Heart left ventricle (tissue), 16 donors: ENCODE results near the gene ZNF408. TPM values are rescaled to one million over a fixed set of nuclear protein-coding genes. Genes with fewer than 3 reads are reported as not detected.
A peak's percentile ranks its signal among the peaks of the same experiment; 100 is the strongest.

Source experiments
- ATAC-seq, 4 donors: fragments of 200-7000 bp; cut with Tn5 transposase; one replicate each; pipeline ENCODE4 v1.9.1; 2020 to 2022; ENCODE audit warnings: moderate library complexity in 4 of 4, mild to moderate bottlenecking in 3 of 4, moderate number of reproducible peaks in 1 of 4
- DNase-seq, 5 donors: peaks; one replicate each; pipeline ENCODE4 v3.0.0-alpha.2; 2020
- H3K27ac ChIP-seq, 12 donors: fragments of 200-600 bp; sonication (generic) in 4 of 12; one replicate each; pipeline versions ENCODE4 v1.5.0 to v1.8.0; 2016 to 2022; ENCODE audit warnings: mild to moderate bottlenecking in 2 of 12
- H3K27me3 ChIP-seq, 9 donors: fragments of 200-600 bp; sonication (generic) in 2 of 9; one replicate each; pipeline versions ENCODE4 v1.5.1 to v1.8.0; 2016 to 2022; ENCODE audit warnings: mild to moderate bottlenecking in 3 of 9
- H3K36me3 ChIP-seq, 9 donors: fragments of 200-600 bp; sonication (generic) in 2 of 9; one replicate each; pipeline versions ENCODE4 v1.5.0 to v1.8.0; 2018 to 2022; ENCODE audit warnings: mild to moderate bottlenecking in 2 of 9
- H3K4me1 ChIP-seq, 12 donors: fragments of 200-600 bp; sonication (generic) in 4 of 12; one replicate each; pipeline versions ENCODE4 v1.5.0 to v1.8.0; 2016 to 2022; ENCODE audit warnings: mild to moderate bottlenecking in 3 of 12
- H3K4me3 ChIP-seq, 12 donors: fragments of 200-600 bp; sonication (generic) in 4 of 12; one replicate each; pipeline versions ENCODE4 v1.5.0 to v1.8.0; 2017 to 2022; ENCODE audit warnings: mild to moderate bottlenecking in 9 of 12, moderate library complexity in 4 of 12
- H3K9me3 ChIP-seq, 12 donors: fragments of 200-600 bp; sonication (generic) in 4 of 12; one replicate each; pipeline versions ENCODE4 v1.5.0 to v1.8.0; 2016 to 2022; ENCODE audit warnings: mild to moderate bottlenecking in 1 of 12
- CTCF ChIP-seq, 12 donors: fragments of 200-600 bp; sonication (generic) in 4 of 12; IDR thresholded peaks; one replicate each; pipeline versions ENCODE4 v1.5.0 to v1.8.0; 2018 to 2022; ENCODE audit warnings: antibody characterized with exemption in 12 of 12, mild to moderate bottlenecking in 5 of 12
- POLR2A ChIP-seq, 2 donors: fragments of 450-650 bp; IDR thresholded peaks; one replicate each; pipeline ENCODE4 v1.6.1; 2017; ENCODE audit warnings: antibody characterized with exemption in 2 of 2, mild to moderate bottlenecking in 2 of 2, moderate library complexity in 2 of 2
- WGBS, 4 donors: extraction: QIAGEN DNeasy Blood & Tissue Kit in 2 of 4; methylation state at CpG; one replicate each; pipeline versions ENCODE4 v1.1.5 to v1.1.7; 2013 to 2018; 5-methylcytosine and 5-hydroxymethylcytosine counted together
- intact Hi-C, 10 donors: fragments of 100-400 bp; cut with DNase I; formaldehyde crosslinking; loops; one replicate each; pipeline versions ENCODE4 v1.11.1 to v1.14.2; 2022
- polyA plus RNA-seq, 2 donors: library from polyadenylated mRNA; stranded (reverse); fragments of 200-250 nt; gene quantifications; one replicate each; pipeline ENCODE4 v1.2.3, GENCODE V29; 2013
- total RNA-seq, 9 donors: library from RNA; depleted of rRNA in 2 of 9; stranded (reverse); fragments of >200 nt in 2 of 9; fragmentation: NEBNext Ultra II Directional in 3 of 9; extraction: Animal tissue kit (Norgen Biotek cat#: 25700) in 3 of 9; gene quantifications; one replicate each; pipeline versions ENCODE4 v1.1.0 to v1.2.4, GENCODE V29; 2016 to 2023
- donor health status: ischemic (EF 13 %, LVEDD 7.1; RV severe dilation, severe dysfunction).
- donor health status: healthy with polysubstance abuse.
- donor health status: DM: no; HTN: yes; CAD: no.
- donor health status: DM: no; HTN: no; CAD: no.
- donor health status: ischemic (EF 25% LVEDD 6.9; RV normal size, moderate dysfunction).
- donor health status: ischemic (EF 25% LVEDD 5.7; RV mildly dilated, moderate dysfunction).
- donor health status: healthy.
- donor health status: DM: yes; HTN: yes; CAD: no.
- donor health status: ischemic (EF 35%, LVEDD 5.7; RV mildly dilated, moderate dysfunction).
- donor health status: nonischemic (EF 11% LVEDD 7.7; RV severe dilation, severe dysfunction).
- donor health status: DM: yes; HTN: yes; CAD: no.
- donor health status: PGD.
- donor health status: ischemic (EF 29% LVEDD 5.4; RV normal size, mild dysfunction).
- donor health status: nonischemic (EF 23%, LVEDD 6.1; RV moderate dilation, normal function).

Gene ZNF408
- total and polyA plus RNA-seq, 11 donors = 5.3 to 10.0 (median 7.1) TPM

- no peak overlapping the region for H3K4me3 ChIP-seq
- no peak for DNase-seq
- no peak for ATAC-seq
- H3K27me3 ChIP-seq = no peaks in the 10 kb centered on the region
- TF ChIP-seq POLR2A (IDR thresholded peaks at IDR 0.05) (no peak), CTCF (IDR thresholded peaks at IDR 0.05) (no peak)
- intact Hi-C loops = no loop called here
- H3K36me3 ChIP-seq = peaks cover 0 to 77% (median 61%) of the 10 kb centered on the region in 9 donors
- no peaks in the 10 kb centered on the region for H3K9me3 ChIP-seq
- peaks cover 4 to 60% (median 50%) of the 10 kb centered on the region in 12 donors for H3K4me1 ChIP-seq
- H3K27ac ChIP-seq = peak overlapping the region in 10 of 12 donors; percentile 30 to 95 (median 66)
- WGBS, 4 donors = 68 to 85% (median 74%) methylated on average over 6 of the region's 6 CpGs
Observed at GRCh38 chr11:46694072-46694471, 6.8 kb upstream of the ZNF408 start.

- DNase-seq = no peak
- H3K4me1 ChIP-seq = peaks cover 4 to 65% (median 55%) of the 10 kb centered on the region in 12 donors
- 60 to 75% (median 71%) methylated on average over 7 of the region's 7 CpGs for WGBS, 4 donors
- peaks cover 0 to 72% (median 56%) of the 10 kb centered on the region in 9 donors for H3K36me3 ChIP-seq
- H3K4me3 ChIP-seq = no peak overlapping the region
- no peak for ATAC-seq
- intact Hi-C loops = no loop called here
- TF ChIP-seq POLR2A (IDR thresholded peaks at IDR 0.05) = no peak
- no peak for TF ChIP-seq CTCF (IDR thresholded peaks at IDR 0.05)
- H3K9me3 ChIP-seq = no peaks in the 10 kb centered on the region
- no peaks in the 10 kb centered on the region for H3K27me3 ChIP-seq
- H3K27ac ChIP-seq = peak overlapping the region in 10 of 12 donors; percentile 30 to 95 (median 66)
Observed at GRCh38 chr11:46694607-46695006, 6.2 kb upstream of the ZNF408 start.

DNA sequence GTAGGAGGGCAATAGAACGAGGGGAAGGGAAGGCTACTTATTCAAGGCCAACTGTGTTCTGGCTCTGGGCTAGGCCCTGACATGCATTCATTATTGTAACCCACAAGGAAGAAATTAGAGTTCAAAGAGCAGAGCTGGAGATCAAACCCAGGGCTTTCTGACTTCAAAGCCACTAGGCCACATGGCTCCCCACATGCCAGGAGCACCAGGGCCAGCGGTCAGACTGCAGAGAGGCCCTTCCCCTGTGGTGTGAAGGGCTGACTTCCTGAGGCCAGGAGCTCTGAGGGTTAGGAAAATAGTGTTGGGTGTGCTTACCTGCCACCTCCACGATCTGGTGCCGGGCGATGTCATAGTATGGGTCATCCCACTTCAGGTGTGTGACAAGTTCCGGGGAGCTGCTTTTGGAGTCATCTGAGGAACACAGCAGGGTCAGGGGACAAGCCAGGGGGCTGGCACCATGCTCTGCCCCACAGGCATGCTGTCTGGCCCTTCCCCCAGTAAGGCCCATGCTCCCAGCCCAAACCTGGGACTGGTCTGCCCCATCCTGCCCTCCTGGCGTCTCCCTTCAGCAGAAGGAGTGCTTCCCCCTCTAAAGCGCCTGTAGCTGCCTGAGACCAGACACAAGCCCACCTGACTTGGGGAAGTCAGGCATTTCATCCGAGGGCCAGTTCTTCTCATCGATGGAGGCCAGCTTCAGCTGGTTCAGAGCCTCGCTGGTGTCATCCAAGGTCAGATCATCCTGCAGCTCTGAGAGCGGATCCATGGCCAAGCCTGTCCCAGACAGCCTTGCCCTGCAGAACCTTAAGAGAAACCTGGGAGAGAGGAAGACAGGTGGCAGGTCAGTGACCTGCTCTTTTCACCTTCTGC, 5.3 kb upstream of the ZNF408 start:
- ATAC-seq = no peak
- no peak for DNase-seq
- Histone ChIP-seq H3K27ac (peak overlapping the region in 11 of 12 donors; percentile 30 to 95 (median 72)), H3K36me3 (peaks cover 0 to 63% (median 49%) of the 10 kb centered on the region in 9 donors), H3K4me3 (no peak overlapping the region), H3K27me3 (no peaks in the 10 kb centered on the region), H3K4me1 (peaks cover 4 to 69% (median 56%) of the 10 kb centered on the region in 12 donors), H3K9me3 (no peaks in the 10 kb centered on the region)
- 76 to 93% (median 82%) methylated on average over 7 to 12 of the region's 12 CpGs for WGBS, 4 donors
- TF ChIP-seq POLR2A (IDR thresholded peaks at IDR 0.05) = no peak
- no peak for TF ChIP-seq CTCF (IDR thresholded peaks at IDR 0.05)
- intact Hi-C loops = no loop called here

DNA sequence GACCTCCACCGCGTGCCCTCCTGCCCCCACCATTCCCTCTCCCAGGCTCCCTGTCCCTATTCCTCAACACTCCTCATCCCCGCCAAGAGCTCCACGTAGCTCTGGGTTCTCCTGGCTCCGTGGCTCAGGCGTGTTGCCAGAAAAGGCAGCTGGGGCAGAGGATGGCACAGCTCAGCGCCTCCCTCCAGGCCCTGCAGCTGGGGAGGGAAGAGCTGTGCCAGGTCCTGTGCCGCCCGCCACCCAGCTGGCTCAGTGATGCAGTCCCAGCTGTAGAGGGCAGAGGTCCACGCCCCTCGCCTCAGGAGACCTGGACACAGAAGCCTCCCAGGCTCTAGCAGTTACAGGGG, 4.6 kb upstream of the ZNF408 start:
- H3K36me3 ChIP-seq = peaks cover 0 to 57% (median 43%) of the 10 kb centered on the region in 9 donors
- no peak overlapping the region for H3K4me3 ChIP-seq
- ATAC-seq (peak; percentile 47 to 77 (median 66)), DNase-seq (peak; percentile 80 to 91 (median 83))
- TF ChIP-seq POLR2A (IDR thresholded peaks at IDR 0.05) (no peak), CTCF (IDR thresholded peaks at IDR 0.05) (peak in 1 of 12 donors; percentile 13)
- intact Hi-C loops = no loop called here
- H3K4me1 ChIP-seq = peaks cover 4 to 69% (median 57%) of the 10 kb centered on the region in 12 donors
- no peaks in the 10 kb centered on the region for H3K27me3 ChIP-seq
- H3K9me3 ChIP-seq = no peaks in the 10 kb centered on the region
- peak overlapping the region in 11 of 12 donors; percentile 30 to 95 (median 68) for H3K27ac ChIP-seq
- 39 to 67% (median 63%) methylated on average over 11 of the region's 11 CpGs for WGBS, 4 donors
